Transverse colon (tissue), 4 donors: ENCODE data around the gene RUBCNL. TPM values are rescaled to one million over a fixed set of nuclear protein-coding genes. Genes with fewer than 3 reads are reported as not detected.

Experiments
- DNase-seq: peaks from one replicate; pipeline ENCODE4 v3.0.0-alpha.2; 2019
- H3K27ac ChIP-seq, 4 donors: fragments of 200-600 bp; sonication (generic); 2 replicates each; pipeline ENCODE4 v1.5.1; 2016 to 2018; ENCODE audit warnings: inconsistent platforms in 4 of 4
- H3K27me3 ChIP-seq: fragments of 200-600 bp; sonication (generic); 2 replicates; pipeline ENCODE4 v1.5.1; 2017; ENCODE audit warnings: inconsistent platforms
- H3K36me3 ChIP-seq, 4 donors: fragments of 200-600 bp; sonication (generic); 2 replicates each; pipeline ENCODE4 v1.5.1; 2017 to 2019; ENCODE audit warnings: inconsistent platforms in 4 of 4
- H3K4me1 ChIP-seq, 4 donors: fragments of 200-600 bp; sonication (generic); 2 replicates each; pipeline ENCODE4 v1.5.1; 2017 to 2020; ENCODE audit warnings: inconsistent platforms in 4 of 4
- H3K4me3 ChIP-seq, 4 donors: fragments of 200-600 bp; sonication (generic); 1 replicate in 1 of 4; 2 replicates in 3 of 4; pipeline versions ENCODE4 v1.5.1 to v1.6.1; 2017 to 2019; ENCODE audit warnings: inconsistent platforms in 4 of 4
- H3K9me3 ChIP-seq, 2 donors: fragments of 200-600 bp; sonication (generic); 2 replicates each; pipeline ENCODE4 v1.5.1; 2017 to 2019; ENCODE audit warnings: inconsistent platforms in 2 of 2
- CTCF ChIP-seq, 5 experiments: fragments of 200-600 bp in 3 of 5; fragments of 450-650 bp in 2 of 5; sonication (generic) in 3 of 5; IDR thresholded peaks; 1 replicate in 2 of 5; 2 replicates in 3 of 5; pipeline ENCODE4 v1.5.1; 2016 to 2017; ENCODE audit warnings: antibody characterized with exemption in 5 of 5, inconsistent platforms in 3 of 5, mild to moderate bottlenecking in 2 of 5, moderate library complexity in 1 of 5
- EP300 ChIP-seq: sonication (generic); formaldehyde crosslinking; IDR thresholded peaks from one replicate; pipeline ENCODE4 v1.6.1; 2017; ENCODE audit warnings: antibody characterized with exemption, low read depth
- POLR2A ChIP-seq: fragments of 450-650 bp; IDR thresholded peaks from one replicate; pipeline ENCODE4 v1.6.1; 2016; ENCODE audit warnings: antibody characterized with exemption, mild to moderate bottlenecking, moderate library complexity
- POLR2AphosphoS5 ChIP-seq, 3 donors: sonication (generic); formaldehyde crosslinking; IDR thresholded peaks; one replicate each; pipeline ENCODE4 v1.6.1; 2016; ENCODE audit warnings: antibody characterized with exemption in 3 of 3
- WGBS, 2 donors: methylation state at CpG; one replicate each; pipeline ENCODE4 v1.1.5; 2018; ENCODE audit warnings: low coverage in 1 of 2; 5-methylcytosine and 5-hydroxymethylcytosine counted together
- in situ Hi-C, 4 donors: fragments of 200-750 bp; cut with MboI; loops; one replicate each; pipeline versions ENCODE4 v1.15.0 to v1.15.1; 2017; ENCODE audit warnings: low sequenced_read_pairs in 3 of 4, low pct_ligation_motif_present in 1 of 4, low pct_unique_long_range_greater_than_20kb in 1 of 4
- intact Hi-C: fragments of 100-400 bp; cut with DNase I; formaldehyde crosslinking; loops from one replicate; pipeline ENCODE4 v1.15.1; 2023; ENCODE audit warnings: low total_unique reads
- total RNA-seq, 4 donors: library from RNA; depleted of rRNA; stranded (reverse); fragments of >200 nt; gene quantifications; one replicate each; pipeline ENCODE4 v1.1.0, GENCODE V29; 2016

Gene RUBCNL
- total RNA-seq, 4 donors from 2014 or later: 2.8 to 27.2 (median 14.2) TPM

- in situ Hi-C loops: no loop called here
- no peak overlapping the region for H3K27ac ChIP-seq
- no peaks in the 10 kb centered on the region for H3K9me3 ChIP-seq
- no peaks in the 10 kb centered on the region for H3K4me1 ChIP-seq
- intact Hi-C loops: no loop called here
- no peak for DNase-seq
- WGBS, 2 donors: 90% methylated on average over 4 of the region's 4 CpGs; no CpG with 5 or more reads in 1 of the 2 donors
- no peak overlapping the region for H3K4me3 ChIP-seq
- H3K27me3 ChIP-seq: no peaks in the 10 kb centered on the region
- H3K36me3 ChIP-seq: no peaks in the 10 kb centered on the region
- no peak for TF ChIP-seq POLR2AphosphoS5 (IDR thresholded peaks at IDR 0.05)
- TF ChIP-seq CTCF (IDR thresholded peaks at IDR 0.05): no peak
- TF ChIP-seq POLR2A: no peak
- TF ChIP-seq EP300: no peak
These were observed 66.2 kb downstream of the RUBCNL start for GRCh38 chr13:46320821-46321220.

GRCh38 chr13:46320406-46320805 lies 66.6 kb downstream of the RUBCNL start:
- Histone ChIP-seq H3K36me3 (no peaks in the 10 kb centered on the region), H3K4me1 (no peaks in the 10 kb centered on the region), H3K27ac (no peak overlapping the region), H3K27me3 (no peaks in the 10 kb centered on the region), H3K9me3 (no peaks in the 10 kb centered on the region), H3K4me3 (no peak overlapping the region)
- in situ Hi-C loops: no loop called here
- intact Hi-C loops: no loop called here
- no peak for DNase-seq
- WGBS, 2 donors: 71 to 75% methylated on average over 1 to 3 of the region's 3 CpGs
- TF ChIP-seq EP300 (no peak), CTCF (IDR thresholded peaks at IDR 0.05) (no peak), POLR2AphosphoS5 (IDR thresholded peaks at IDR 0.05) (no peak), POLR2A (no peak)

- in situ Hi-C loops (no loop called here), intact Hi-C loops (no loop called here)
- TF ChIP-seq POLR2AphosphoS5 (IDR thresholded peaks at IDR 0.05) (no peak), POLR2A (no peak), EP300 (no peak), CTCF (IDR thresholded peaks at IDR 0.05) (no peak)
- H3K27ac ChIP-seq: no peak overlapping the region
- 69 to 80% methylated on average over 1 of the region's 1 CpG for WGBS, 2 donors
- no peaks in the 10 kb centered on the region for H3K9me3 ChIP-seq
- H3K4me3 ChIP-seq: no peak overlapping the region
- H3K27me3 ChIP-seq: no peaks in the 10 kb centered on the region
- no peak for DNase-seq
- H3K4me1 ChIP-seq: no peaks in the 10 kb centered on the region
- H3K36me3 ChIP-seq: no peaks in the 10 kb centered on the region
These were observed 68.1 kb downstream of the RUBCNL start for GRCh38 chr13:46318986-46319385.

GRCh38 chr13:46317120-46317519 lies 69.9 kb downstream of the RUBCNL start:
- H3K4me1 ChIP-seq: no peaks in the 10 kb centered on the region
- H3K9me3 ChIP-seq: no peaks in the 10 kb centered on the region
- H3K27ac ChIP-seq: no peak overlapping the region
- H3K36me3 ChIP-seq: no peaks in the 10 kb centered on the region
- no peak for DNase-seq
- no peaks in the 10 kb centered on the region for H3K27me3 ChIP-seq
- no peak for TF ChIP-seq POLR2A
- no peak for TF ChIP-seq POLR2AphosphoS5 (IDR thresholded peaks at IDR 0.05)
- no peak for TF ChIP-seq EP300
- no peak for TF ChIP-seq CTCF (IDR thresholded peaks at IDR 0.05)
- in situ Hi-C loops: no loop called here
- intact Hi-C loops: no loop called here
- H3K4me3 ChIP-seq: no peak overlapping the region
